BE2C (cell line): ENCODE results near the gene TEDC1.

Source experiments
- DNase-seq: peaks from one replicate; pipeline ENCODE4 v3.0.0-alpha.2; 2020
- H3K27me3 ChIP-seq: fragments of 250-450 bp; sonication (Bioruptor Pico); 2 replicates; pipeline ENCODE4 v1.5.1; 2020; ENCODE audit warnings: mild to moderate bottlenecking
- H3K36me3 ChIP-seq: fragments of 250-450 bp; sonication (Bioruptor Pico); 2 replicates; pipeline ENCODE4 v1.5.1; 2020; ENCODE audit warnings: mild to moderate bottlenecking
- H3K4me1 ChIP-seq: fragments of 250-450 bp; sonication (Bioruptor Pico); 2 replicates; pipeline ENCODE4 v1.5.1; 2020
- H3K4me3 ChIP-seq: 2 replicates; pipeline ENCODE4 v1.5.1; 2011; ENCODE audit warnings: low read depth, low read length
- H3K9me3 ChIP-seq: fragments of 250-450 bp; sonication (Bioruptor Pico); 2 replicates; pipeline ENCODE4 v1.5.1; 2020
- CTCF ChIP-seq: IDR thresholded peaks from 2 replicates; pipeline ENCODE4 v1.5.1; 2012; ENCODE audit warnings: mild to moderate bottlenecking, low read depth, low read length

TEDC1 gene

GRCh38 chr14:105497671-105498429, 6.8 kb downstream of the TEDC1 start:
- peaks cover 12% of the 10 kb centered on the region for H3K4me1 ChIP-seq
- H3K4me3 ChIP-seq: no peak overlapping the region
- no peaks in the 10 kb centered on the region for H3K27me3 ChIP-seq
- no peaks in the 10 kb centered on the region for H3K36me3 ChIP-seq
- no peaks in the 10 kb centered on the region for H3K9me3 ChIP-seq
- peak; percentile 18 for DNase-seq
- no peak for TF ChIP-seq CTCF

DNA sequence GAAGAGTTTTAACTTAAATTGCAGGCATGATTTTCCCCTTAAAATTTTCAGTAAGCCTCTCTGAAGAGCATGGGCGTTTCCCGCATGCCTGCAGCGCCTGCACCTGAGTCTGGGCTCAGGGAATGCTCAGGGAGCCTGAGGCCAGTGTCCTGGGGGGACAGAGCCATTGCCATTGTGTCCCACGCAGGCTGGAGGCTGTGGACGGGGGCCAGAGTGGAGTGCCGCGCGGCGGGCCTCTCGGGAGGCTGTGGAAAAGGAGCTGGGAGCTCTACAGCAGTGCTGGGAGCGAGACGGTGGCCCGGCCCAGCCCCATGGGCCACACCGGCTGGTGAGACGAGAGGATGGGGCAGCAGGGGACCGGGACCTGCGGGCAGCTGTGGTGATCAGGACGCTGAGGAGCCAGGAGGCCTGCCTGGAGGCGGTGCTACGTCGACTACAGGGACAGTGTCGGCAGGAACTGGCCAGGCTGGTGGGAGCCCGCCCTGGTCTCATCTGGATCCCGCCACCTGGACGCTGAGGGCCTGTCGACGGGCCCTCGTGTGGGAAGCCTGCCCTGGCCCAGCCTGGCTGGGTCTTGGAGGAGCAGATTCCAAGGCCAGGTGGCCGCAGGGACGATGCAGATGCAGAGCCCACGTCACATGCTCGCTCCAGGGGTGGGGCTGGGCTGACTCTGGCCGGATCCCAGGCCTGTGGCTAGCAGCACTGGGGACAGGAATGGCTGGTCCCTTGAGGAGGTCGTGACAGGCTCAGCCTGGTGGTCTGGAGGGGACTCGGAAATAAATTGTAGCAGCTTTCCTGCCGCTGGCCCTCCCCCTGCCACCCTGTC, 7.6 kb downstream of the TEDC1 start:
- no peak for TF ChIP-seq CTCF
- peak; percentile 54 for DNase-seq
- Histone ChIP-seq H3K27me3 (no peaks in the 10 kb centered on the region), H3K4me1 (peaks cover 12% of the 10 kb centered on the region), H3K4me3 (no peak overlapping the region), H3K36me3 (no peaks in the 10 kb centered on the region), H3K9me3 (no peaks in the 10 kb centered on the region)

- Histone ChIP-seq H3K4me1 (peaks cover 12% of the 10 kb centered on the region), H3K27me3 (no peaks in the 10 kb centered on the region), H3K9me3 (no peaks in the 10 kb centered on the region), H3K36me3 (no peaks in the 10 kb centered on the region), H3K4me3 (no peak overlapping the region)
- no peak for TF ChIP-seq CTCF
- peak; percentile 41 for DNase-seq
Measured at GRCh38 chr14:105499256-105500035, 8.4 kb downstream of the TEDC1 start.

DNA sequence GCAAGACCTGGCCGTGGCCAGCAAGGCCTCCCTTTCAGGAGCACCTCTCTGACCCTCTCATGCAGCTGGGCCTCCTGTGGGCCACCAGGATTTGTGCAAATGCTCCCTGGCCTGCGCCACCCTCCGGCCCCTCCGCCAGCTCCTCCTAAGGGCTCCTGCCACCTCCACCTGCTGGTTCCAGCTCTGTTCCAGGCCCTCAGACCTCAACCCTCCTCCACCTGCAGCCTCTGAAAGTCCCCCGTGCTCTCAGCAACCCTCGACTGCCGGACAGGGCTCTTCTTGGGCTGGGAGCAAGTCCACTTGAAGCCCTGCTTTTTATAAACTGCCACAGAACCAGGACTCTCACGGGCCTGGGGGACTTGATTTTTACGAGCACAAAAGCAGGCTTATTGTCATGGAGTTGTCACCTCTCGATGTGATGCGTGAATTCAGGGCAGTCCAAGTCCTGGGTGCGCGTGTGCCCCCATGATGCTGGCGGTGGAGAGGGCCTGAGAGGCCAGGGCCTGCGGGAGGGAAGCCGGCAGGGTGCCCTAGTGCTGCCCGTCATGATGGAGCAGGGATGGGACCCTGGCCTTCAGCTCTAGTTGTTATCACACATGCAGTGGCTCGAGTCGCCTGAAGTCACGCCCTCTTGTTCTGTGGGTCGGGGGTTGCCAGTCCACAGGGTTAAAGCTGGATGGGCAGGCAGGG, 9.1 kb downstream of the TEDC1 start:
- no peak for DNase-seq
- Histone ChIP-seq H3K36me3 (no peaks in the 10 kb centered on the region), H3K4me3 (no peak overlapping the region), H3K27me3 (no peaks in the 10 kb centered on the region), H3K9me3 (no peaks in the 10 kb centered on the region), H3K4me1 (peaks cover 12% of the 10 kb centered on the region)
- no peak for TF ChIP-seq CTCF

GRCh38 chr14:105500726-105501101, 9.7 kb downstream of the TEDC1 start:
- Histone ChIP-seq H3K9me3 (no peaks in the 10 kb centered on the region), H3K4me3 (no peak overlapping the region), H3K36me3 (no peaks in the 10 kb centered on the region), H3K27me3 (no peaks in the 10 kb centered on the region), H3K4me1 (peaks cover 12% of the 10 kb centered on the region)
- no peak for TF ChIP-seq CTCF
- DNase-seq: no peak
